DMS79 (cell line): ENCODE data around the gene MTRF1.

ENCODE experiments used
- DNase-seq: peaks from one replicate; lab custom pipeline; 2025; lab: John Stamatoyannopoulos, UW

MTRF1 gene

GRCh38 chr13:41224113-41225110 is 39.0 kb downstream of the MTRF1 start:
- no peak for DNase-seq

- DNase-seq = no peak
Observed at GRCh38 chr13:41222259-41222852, 41.0 kb downstream of the MTRF1 start.

- no peak for DNase-seq
Observed at GRCh38 chr13:41220401-41220800, 43.0 kb downstream of the MTRF1 start.

- DNase-seq = no peak
Observed at GRCh38 chr13:41216160-41216559, 47.2 kb downstream of the MTRF1 start.

GRCh38 chr13:41213919-41214318 is 49.5 kb downstream of the MTRF1 start:
- DNase-seq = no peak

- DNase-seq = no peak
Observed at GRCh38 chr13:41213316-41213715, 50.1 kb downstream of the MTRF1 start.

GRCh38 chr13:41212881-41213280 is 50.5 kb downstream of the MTRF1 start:
- no peak for DNase-seq

GRCh38 chr13:41211062-41211461 is 52.3 kb downstream of the MTRF1 start:
- DNase-seq = no peak

GRCh38 chr13:41206467-41206866 is 56.9 kb downstream of the MTRF1 start:
- no peak for DNase-seq

GRCh38 chr13:41203810-41204209 is 59.6 kb downstream of the MTRF1 start:
- DNase-seq = no peak

GRCh38 chr13:41200126-41200525 is 63.2 kb downstream of the MTRF1 start:
- DNase-seq = no peak

GRCh38 chr13:41199526-41199925 is 63.9 kb downstream of the MTRF1 start:
- peak; percentile 67 for DNase-seq

GRCh38 chr13:41199079-41199478 is 64.3 kb downstream of the MTRF1 start:
- DNase-seq = no peak

- no peak for DNase-seq
Observed at GRCh38 chr13:41196620-41197019, 66.8 kb downstream of the MTRF1 start.

GRCh38 chr13:41196011-41196410 is 67.4 kb downstream of the MTRF1 start:
- no peak for DNase-seq

- DNase-seq = peak; percentile 81
Observed at GRCh38 chr13:41193919-41194824, 69.2 kb downstream of the MTRF1 start, which contains the start of gene KBTBD7. KBTBD7 (minus strand) TSS chr13:41194569; CDS start chr13:41194257, 312 bp downstream.

GRCh38 chr13:41193469-41193868 is 69.9 kb downstream of the MTRF1 start:
- no peak for DNase-seq

GRCh38 chr13:41188584-41188983 is 74.8 kb downstream of the MTRF1 start:
- no peak for DNase-seq

GRCh38 chr13:41186481-41186880 is 76.9 kb downstream of the MTRF1 start:
- no peak for DNase-seq

GRCh38 chr13:41182231-41182630 is 81.1 kb downstream of the MTRF1 start:
- DNase-seq = no peak

- no peak for DNase-seq
Observed at GRCh38 chr13:41179593-41180250, 83.7 kb downstream of the MTRF1 start.

- DNase-seq = no peak
Observed at GRCh38 chr13:41178040-41178439, 85.3 kb downstream of the MTRF1 start.
